Effector memory CD4-positive, alpha-beta T cell (primary cell): ENCODE results near the gene LRMDA.

Experiments used
- DNase-seq, 3 donors: peaks; one replicate each; pipeline ENCODE4 v3.0.0-alpha.2; 2020
- H3K27ac ChIP-seq: 2 replicates; pipeline ENCODE4 v1.7.0; 2013; ENCODE audit warnings: mild to moderate bottlenecking, low read length, moderate library complexity; ENCODE audit not compliant: insufficient read depth, poor library complexity, severe bottlenecking
- H3K27me3 ChIP-seq: replicated peaks from 2 replicates; pipeline ENCODE4 v1.7.0; 2013; ENCODE audit warnings: mild to moderate bottlenecking, low read length; ENCODE audit not compliant: insufficient read depth, control insufficient read depth, poor library complexity, severe bottlenecking
- H3K36me3 ChIP-seq: 2 replicates; pipeline ENCODE4 v1.7.0; 2013; ENCODE audit warnings: mild to moderate bottlenecking, low read length, moderate library complexity; ENCODE audit not compliant: control insufficient read depth, insufficient read depth
- H3K4me1 ChIP-seq: 2 replicates; pipeline ENCODE4 v1.7.0; 2013; ENCODE audit warnings: low read length, mild to moderate bottlenecking; ENCODE audit not compliant: control insufficient read depth, insufficient read depth, poor library complexity, severe bottlenecking
- H3K4me3 ChIP-seq: 2 replicates; pipeline ENCODE4 v1.7.0; 2013; ENCODE audit warnings: low read length, low read depth, mild to moderate bottlenecking; ENCODE audit not compliant: insufficient read depth, poor library complexity, severe bottlenecking
- H3K9me3 ChIP-seq: 2 replicates; pipeline ENCODE4 v1.7.0; 2013; ENCODE audit warnings: mild to moderate bottlenecking, low read length, moderate library complexity; ENCODE audit not compliant: control insufficient read depth

The LRMDA gene

DNA sequence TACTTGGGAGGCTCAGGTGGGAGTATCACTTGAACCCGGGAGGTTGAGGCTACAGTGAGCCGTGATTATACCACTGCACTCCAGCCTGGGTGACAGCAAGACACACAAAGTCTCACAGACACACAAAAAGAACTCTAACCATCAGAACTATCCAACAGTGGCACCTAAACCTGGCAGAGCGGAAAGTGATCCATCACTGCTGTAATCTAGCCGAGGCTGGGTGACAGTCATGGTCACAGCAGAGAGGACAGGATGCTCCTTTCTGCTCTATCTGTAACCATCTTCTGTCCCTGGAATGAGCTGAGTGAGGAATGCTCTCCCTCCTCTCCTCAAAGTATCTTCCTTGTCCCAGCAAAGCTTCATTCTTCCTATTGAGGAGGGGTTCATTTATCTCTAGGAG, 656.6 kb downstream of the LRMDA start:
- no peaks in the 10 kb centered on the region for H3K9me3 ChIP-seq
- no peak for DNase-seq
- H3K27ac ChIP-seq: no peak overlapping the region

DNA sequence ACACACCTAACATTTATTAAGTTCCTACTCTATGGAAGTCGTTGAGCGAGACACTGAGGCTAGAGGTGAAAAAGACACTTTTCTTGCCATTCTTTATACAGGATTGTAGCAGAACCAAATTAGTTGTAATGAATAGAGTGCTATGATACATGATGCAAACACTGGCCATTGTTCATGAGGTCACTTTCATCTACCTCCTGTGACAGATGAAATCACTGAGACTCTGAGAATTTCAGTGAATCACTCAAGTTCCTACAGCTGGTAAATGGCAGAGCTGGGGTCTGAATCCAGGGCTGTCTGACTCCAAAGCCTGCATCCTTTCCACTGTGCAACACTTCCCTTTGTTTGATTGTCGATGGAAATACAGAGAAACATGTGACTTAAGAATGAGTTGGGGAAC, 657.6 kb downstream of the LRMDA start:
- Histone ChIP-seq H3K36me3 (no peaks in the 10 kb centered on the region), H3K4me1 (no peaks in the 10 kb centered on the region), H3K9me3 (no peaks in the 10 kb centered on the region), H3K27me3 (no peaks in the 10 kb centered on the region), H3K4me3 (no peak overlapping the region), H3K27ac (no peak overlapping the region)
- DNase-seq: no peak

More for the DNA sequence above, 656.6 kb downstream of the LRMDA start:
- Histone ChIP-seq H3K36me3 (no peaks in the 10 kb centered on the region), H3K4me3 (no peak overlapping the region), H3K27me3 (no peaks in the 10 kb centered on the region), H3K4me1 (no peaks in the 10 kb centered on the region)

DNA sequence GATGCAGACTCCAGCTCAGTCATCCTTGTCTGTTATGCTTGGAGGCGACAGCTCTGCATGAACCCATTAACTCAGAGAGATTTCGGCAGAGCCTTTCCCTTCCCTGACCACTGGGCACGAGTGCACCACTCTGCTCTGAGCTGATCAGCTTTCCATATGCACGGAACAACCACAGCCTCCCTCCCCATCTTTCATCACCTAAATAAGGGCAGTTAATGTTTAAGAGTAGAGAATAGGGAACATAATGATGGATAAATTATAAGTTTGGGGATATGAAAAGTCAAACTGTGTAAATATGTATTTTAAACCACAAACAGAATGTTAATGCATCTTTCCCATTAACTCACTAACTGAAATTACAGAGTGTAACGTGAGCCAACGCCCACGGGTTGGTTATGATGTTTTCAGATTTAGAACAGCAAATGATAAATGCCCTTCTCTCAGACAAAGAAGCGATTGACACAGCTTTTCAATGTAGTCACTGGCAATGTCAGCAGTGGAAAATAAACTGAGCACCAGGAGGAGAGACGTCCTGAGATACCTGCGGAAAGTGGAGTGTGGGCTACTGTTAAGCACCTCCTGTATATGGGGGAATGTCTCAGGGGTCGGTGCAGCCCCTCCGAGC, 658.2 kb downstream of the LRMDA start:
- no peak for DNase-seq
- Histone ChIP-seq H3K36me3 (no peaks in the 10 kb centered on the region), H3K4me3 (no peak overlapping the region), H3K27me3 (no peaks in the 10 kb centered on the region), H3K9me3 (no peaks in the 10 kb centered on the region), H3K4me1 (no peaks in the 10 kb centered on the region), H3K27ac (no peak overlapping the region)

DNA sequence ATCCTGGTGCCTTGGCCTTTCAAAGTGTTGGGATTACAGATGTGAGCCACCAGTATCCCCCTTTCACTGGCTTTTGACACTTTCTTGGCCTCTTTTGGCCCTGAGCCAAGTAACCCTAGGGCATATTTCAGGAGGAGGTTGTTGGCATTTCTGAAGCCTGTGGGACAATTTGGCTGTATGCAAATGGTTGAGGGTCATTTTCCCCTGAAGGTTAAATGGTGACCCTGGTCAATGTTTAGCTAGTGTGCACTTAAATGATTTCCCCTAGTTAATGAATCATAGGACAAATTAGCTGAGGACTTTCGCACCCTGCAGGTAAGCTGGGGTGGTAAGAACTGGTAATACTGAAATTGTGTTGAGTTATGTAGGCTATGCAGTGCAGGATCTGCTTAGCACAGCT, 660.5 kb downstream of the LRMDA start:
- no peak overlapping the region for H3K4me3 ChIP-seq
- H3K4me1 ChIP-seq: no peaks in the 10 kb centered on the region
- H3K9me3 ChIP-seq: no peaks in the 10 kb centered on the region
- no peaks in the 10 kb centered on the region for H3K36me3 ChIP-seq
- H3K27me3 ChIP-seq: no peaks in the 10 kb centered on the region
- H3K27ac ChIP-seq: no peak overlapping the region
- no peak for DNase-seq

DNA sequence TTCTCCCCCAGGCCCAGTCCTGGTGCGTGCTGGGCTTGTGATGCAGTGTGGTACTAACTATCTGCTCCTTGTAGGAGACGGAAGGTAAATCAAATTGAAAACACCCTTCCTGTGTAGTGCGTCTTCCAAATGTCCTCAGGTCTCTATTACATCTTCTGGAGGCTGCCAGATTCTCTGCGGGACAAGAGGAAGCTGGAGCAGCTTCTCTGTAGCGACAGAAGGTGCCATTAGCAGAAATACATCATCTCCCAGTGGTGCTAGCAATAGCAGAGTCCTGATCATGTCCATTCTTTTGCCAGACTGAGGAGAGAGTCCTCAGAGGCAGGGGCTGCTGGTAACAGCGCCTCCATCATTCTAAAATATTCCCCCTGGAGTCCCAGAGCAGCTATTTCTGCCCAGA, 675.2 kb downstream of the LRMDA start:
- H3K4me3 ChIP-seq: no peak overlapping the region
- no peak overlapping the region for H3K27ac ChIP-seq
- no peaks in the 10 kb centered on the region for H3K9me3 ChIP-seq
- no peak for DNase-seq
- H3K27me3 ChIP-seq: no peaks in the 10 kb centered on the region
- no peaks in the 10 kb centered on the region for H3K4me1 ChIP-seq
- H3K36me3 ChIP-seq: no peaks in the 10 kb centered on the region

DNA sequence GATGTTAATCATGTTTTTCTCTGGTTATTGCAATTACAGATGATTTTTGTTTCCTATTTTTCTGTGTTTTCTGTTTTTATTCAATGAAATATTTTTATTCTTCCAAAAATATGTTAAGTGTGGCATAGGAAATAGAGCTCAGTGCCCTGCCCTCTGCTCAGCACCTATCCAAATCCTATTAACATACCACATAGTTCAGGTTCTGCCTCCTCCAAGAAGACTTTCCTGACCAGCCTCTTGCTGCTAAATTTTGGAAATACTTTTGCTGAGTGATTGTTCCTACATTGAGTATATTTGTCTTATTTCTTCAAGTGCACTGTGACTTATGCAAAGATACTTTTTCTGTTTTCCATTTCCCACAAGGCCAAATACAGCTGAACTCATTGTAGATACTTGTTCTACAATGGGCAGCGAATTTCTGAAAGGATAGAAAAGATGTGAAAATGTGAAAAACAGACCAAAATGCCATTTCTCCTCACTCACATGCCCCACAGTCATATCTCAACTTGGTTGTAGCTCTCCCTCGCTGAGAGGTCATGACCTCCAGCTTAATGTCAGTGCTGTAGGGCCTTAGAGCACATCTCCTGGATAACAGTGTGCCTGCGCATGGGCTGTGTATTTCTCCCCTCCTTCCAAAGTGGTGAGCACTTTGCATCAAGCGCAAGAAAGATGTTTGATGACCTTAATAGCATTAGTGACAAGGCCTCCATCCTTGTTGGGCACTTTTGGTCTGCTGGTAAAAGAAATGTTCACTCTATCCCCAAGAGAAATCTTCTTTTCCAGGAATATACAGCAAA, 677.3 kb downstream of the LRMDA start:
- no peaks in the 10 kb centered on the region for H3K9me3 ChIP-seq
- H3K36me3 ChIP-seq: no peaks in the 10 kb centered on the region
- no peaks in the 10 kb centered on the region for H3K4me1 ChIP-seq
- no peak overlapping the region for H3K4me3 ChIP-seq
- no peak for DNase-seq
- H3K27ac ChIP-seq: no peak overlapping the region
- H3K27me3 ChIP-seq: no peaks in the 10 kb centered on the region

DNA sequence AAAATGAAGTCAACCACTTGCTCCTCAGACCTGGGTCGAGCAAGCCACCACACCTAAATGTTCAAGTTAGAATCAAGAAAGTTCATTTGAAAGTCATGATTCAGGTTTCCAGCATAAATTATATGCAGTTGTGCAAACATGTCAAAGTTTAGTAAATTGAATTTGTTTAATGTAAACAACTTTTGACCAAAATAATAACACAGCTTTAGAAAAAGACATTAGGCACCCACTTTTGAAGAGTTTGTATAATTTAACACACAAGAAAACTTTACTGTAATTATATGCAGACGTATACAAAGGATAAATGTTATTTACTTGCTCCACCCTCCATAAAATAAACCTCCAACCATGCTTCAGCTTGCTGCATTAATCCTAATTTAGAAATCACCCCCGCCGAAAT, 680.0 kb downstream of the LRMDA start:
- H3K4me1 ChIP-seq: no peaks in the 10 kb centered on the region
- no peaks in the 10 kb centered on the region for H3K9me3 ChIP-seq
- no peak overlapping the region for H3K4me3 ChIP-seq
- no peak for DNase-seq
- no peaks in the 10 kb centered on the region for H3K36me3 ChIP-seq
- H3K27me3 ChIP-seq: no peaks in the 10 kb centered on the region
- H3K27ac ChIP-seq: no peak overlapping the region

DNA sequence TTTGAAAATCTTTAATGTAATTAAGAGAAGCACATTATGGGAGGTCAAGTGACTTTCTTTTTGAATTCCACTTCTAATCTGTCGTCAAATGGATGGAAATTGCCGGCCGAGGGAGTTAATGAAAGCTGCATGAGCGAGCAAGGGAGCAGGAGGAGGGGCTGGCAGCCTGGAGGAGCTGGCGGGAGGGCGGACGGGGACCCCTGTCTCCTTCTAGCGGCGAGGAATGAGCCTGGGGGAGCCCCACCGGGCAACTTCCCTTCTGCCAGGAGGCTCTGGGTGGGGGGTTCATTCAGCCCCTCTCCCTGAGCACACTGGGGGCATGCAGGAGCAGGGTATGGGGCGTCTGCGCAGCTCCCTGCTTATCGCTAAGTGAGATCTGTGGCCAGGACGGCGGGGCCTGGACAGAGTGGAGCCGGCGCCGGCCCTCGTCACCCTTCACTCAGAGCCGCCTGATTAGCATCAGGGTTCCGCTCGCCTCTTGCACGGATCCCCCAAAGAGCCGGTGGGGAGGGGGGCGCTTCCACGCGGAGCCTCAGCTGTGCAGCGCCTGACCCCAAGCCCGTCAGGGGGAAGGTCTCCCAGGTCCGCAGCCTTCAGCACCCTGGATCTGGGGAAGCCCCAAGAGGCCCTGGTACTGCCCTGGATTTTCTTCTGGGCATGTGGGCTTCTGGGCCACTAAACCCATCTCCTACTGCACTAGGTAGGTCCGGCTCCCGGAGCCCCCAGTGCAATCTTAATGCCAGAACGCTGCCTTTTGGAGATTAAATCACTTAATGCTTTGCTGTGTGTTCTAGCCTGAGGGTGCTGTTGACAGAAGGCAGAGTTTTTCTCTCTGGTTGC, 680.8 kb downstream of the LRMDA start:
- DNase-seq: no peak
- no peaks in the 10 kb centered on the region for H3K4me1 ChIP-seq
- H3K9me3 ChIP-seq: no peaks in the 10 kb centered on the region
- no peaks in the 10 kb centered on the region for H3K36me3 ChIP-seq
- no peaks in the 10 kb centered on the region for H3K27me3 ChIP-seq
- no peak overlapping the region for H3K27ac ChIP-seq
- H3K4me3 ChIP-seq: no peak overlapping the region

DNA sequence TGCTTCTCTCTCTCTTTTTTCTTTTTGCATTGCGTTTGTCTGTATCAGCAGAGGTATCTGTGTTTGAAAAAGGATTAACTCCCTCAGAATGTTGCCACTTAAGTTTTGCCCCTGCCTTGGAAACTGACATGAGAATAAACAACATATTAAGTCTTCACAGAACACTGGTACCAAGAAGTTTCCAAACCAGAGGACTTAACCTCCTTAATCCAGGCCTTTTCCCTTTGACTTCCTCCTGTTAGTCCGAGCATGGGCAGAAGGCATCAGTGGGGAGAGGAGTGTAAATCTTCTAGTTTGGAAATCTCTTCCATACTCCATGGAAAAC, 681.4 kb downstream of the LRMDA start:
- DNase-seq: no peak
- Histone ChIP-seq H3K4me1 (no peaks in the 10 kb centered on the region), H3K4me3 (no peak overlapping the region), H3K27ac (no peak overlapping the region), H3K9me3 (no peaks in the 10 kb centered on the region), H3K36me3 (no peaks in the 10 kb centered on the region), H3K27me3 (no peaks in the 10 kb centered on the region)

DNA sequence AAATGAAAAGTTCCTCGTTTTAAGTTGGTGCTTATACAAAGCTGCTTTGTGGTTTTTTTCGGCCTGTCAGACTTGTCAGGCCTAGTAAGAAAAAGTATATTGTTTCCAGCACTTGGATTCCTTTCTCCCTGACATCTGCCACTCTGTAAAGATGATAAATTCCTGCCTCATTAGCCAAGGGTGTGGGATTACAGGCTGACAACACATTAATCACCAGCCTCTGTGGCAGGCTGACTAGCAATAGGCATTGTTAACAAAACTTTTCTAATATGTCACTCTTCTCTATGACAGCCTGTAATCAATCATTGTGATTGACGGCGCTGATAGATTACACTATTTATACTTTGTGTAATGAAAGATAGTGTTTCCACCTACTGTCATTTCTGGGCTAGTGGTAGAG, 682.5 kb downstream of the LRMDA start:
- Histone ChIP-seq H3K4me1 (no peaks in the 10 kb centered on the region), H3K36me3 (no peaks in the 10 kb centered on the region), H3K27ac (no peak overlapping the region), H3K4me3 (no peak overlapping the region), H3K27me3 (no peaks in the 10 kb centered on the region), H3K9me3 (no peaks in the 10 kb centered on the region)
- DNase-seq: no peak
